Activated gamma-delta T cell (primary cell): ENCODE results near the gene PDS5B.
A peak's percentile ranks its signal among the peaks of the same experiment; 100 is the strongest.
"Not testable (repeated sequence)": the region's sequence is repeated elsewhere in the genome, so short reads cannot be mapped to it uniquely, and the experiment has no call there.

ENCODE experiments used
- DNase-seq: peaks from one replicate; lab custom pipeline; 2025; lab: John Stamatoyannopoulos, UW

Gene PDS5B

GRCh38 chr13:32657309-32657708 is 71.1 kb downstream of the PDS5B start:
- DNase-seq: no peak

DNA sequence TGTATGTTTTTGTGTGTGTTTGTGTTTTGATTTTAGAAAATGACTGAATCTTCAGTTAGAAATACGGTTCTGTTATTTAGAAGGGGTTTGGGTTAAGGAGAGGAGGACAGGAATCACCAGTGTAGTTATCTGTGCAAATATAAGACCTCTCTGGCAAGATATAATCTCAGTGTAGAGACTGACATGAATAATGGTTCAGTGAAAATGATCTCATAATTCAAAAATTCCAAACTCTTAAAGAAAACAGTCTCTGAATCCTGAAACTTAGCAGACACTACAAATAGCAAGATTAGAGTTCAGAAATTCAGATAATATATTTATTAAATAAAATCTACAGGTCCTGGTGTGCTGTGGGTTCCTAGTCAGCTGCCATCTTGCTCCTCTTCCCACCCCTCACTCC is 73.5 kb downstream of the PDS5B start:
- no peak for DNase-seq

- DNase-seq: no peak
Observed at GRCh38 chr13:32660227-32660626, 74.0 kb downstream of the PDS5B start.

GRCh38 chr13:32661685-32662084 is 75.4 kb downstream of the PDS5B start:
- no peak for DNase-seq

- no peak for DNase-seq
Observed at GRCh38 chr13:32663660-32664059, 77.4 kb downstream of the PDS5B start.

DNA sequence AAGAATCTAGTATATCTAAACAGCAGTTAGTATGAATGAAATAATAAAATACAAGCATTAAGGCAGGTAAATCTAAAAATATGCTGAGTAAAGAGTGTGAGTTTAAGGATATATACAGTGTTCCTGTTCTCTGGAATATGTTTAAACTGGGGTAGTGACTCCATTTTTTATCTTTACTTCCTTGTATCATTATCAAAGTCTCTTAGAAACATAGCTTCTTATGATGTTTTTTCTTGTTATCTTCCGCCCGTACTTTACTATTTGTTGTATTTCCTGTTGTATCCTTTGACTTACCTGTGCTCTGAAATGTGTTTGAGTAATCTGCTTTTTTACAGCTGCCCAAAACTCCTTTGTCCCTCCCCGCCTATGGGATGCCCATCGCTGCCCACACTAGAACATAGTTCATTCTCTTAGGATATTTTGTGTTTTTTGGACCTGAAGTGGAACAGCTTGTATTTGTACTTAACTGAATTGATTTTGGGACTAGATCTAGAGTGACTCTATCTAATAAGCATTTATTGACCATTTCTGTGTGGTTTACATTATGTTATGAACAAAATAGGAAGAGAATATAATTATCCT is 80.8 kb downstream of the PDS5B start:
- DNase-seq: no peak

DNA sequence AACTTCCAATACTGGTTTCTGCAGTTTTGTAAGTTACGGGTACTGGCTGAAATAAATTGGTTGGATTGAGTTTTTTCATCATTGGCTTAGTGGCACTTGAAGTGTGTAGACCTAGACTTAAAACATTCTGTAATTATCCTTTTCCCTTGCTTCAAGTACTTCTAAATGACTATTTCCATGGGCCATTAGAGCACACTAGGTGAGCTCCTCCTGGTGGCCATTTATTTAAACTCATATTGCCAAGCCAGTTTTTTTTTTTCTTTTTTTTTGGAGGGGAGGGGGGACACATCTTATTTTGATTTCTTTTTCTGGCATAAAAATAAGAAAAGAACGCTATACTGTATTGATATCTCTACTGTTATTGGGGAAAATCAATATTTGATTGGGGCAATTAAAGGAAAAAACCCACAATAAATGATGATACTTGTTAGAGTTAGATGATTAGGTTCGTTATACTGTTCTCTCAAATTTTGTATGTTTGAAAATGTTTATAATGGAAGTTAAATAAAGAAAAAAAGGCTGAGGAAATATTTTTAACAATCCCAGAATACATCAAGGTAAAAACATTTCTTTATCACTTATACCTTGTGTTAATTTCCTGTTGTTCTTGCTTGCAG is 82.9 kb downstream of the PDS5B start:
- no peak for DNase-seq

DNA sequence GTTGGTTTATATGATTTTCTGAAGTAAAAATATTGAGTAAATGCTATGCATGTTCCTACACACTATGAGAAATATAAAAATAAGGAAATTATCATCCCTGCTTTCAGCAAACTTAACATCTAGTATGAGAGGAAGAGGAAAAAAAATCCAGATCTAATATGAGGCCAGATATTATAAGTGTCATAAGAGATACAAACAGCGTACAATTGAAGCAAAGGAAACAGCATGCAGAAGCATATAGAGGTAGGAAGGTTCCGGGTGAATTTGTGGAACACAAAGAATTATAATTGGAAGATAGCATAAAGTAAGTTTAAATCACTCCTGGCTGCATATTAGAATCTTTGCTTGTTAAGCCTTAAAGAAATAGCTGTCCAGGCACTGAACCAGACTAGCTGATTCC is 88.3 kb downstream of the PDS5B start:
- DNase-seq: no peak

- no peak for DNase-seq
Observed at GRCh38 chr13:32676242-32676641, 90.0 kb downstream of the PDS5B start.

DNA sequence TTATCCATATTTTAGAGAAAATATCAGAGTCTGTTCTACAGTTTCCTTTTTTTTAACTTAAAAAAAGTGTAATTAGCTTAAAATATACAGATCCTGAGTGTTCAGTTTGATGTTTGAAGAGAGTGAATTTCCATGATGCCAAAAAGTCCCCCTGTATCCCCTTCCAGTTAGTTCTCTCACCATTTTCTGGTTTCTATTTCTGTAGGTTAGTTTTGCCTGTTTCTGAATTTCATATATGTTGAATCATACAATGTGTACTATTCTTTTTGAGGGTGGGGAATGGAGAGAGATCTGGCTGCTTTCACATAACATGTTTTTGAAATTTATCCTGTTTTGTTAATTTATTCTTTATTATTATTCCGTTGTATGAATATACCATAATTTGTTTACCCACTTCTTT is 95.9 kb downstream of the PDS5B start:
- DNase-seq: no peak

GRCh38 chr13:32682740-32683139 is 96.5 kb downstream of the PDS5B start:
- DNase-seq: no peak

GRCh38 chr13:32687275-32687674 is 101.0 kb downstream of the PDS5B start:
- no peak for DNase-seq

DNA sequence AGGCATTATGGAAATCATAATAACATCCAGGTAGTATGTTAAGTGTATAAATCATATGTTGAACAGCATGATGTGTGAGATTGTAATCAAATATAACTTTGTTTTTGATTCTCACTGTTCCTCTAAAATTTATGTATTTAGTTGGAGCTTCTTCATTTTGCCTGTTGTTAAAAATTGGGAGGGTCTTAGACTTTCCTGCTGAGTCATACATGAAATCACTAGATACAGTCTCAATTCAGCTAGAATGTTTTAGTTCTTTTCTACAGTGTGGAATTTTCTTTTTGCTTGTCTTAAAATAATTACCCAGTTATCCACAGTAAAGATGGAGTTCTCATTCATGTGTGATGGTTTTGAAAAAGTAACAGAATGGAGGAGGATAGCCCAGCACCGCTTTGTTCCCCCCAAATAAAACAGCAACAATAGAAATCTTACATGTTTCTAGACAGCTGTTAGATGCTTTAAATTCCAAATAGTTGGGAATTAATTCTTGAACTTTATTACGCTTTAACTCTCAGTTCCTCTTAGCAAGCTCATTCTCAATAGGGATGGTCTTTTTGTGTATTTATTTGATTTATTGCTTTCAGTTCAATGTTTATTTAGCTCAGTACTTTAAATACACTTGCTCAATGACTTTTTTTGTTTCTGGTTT is 109.5 kb downstream of the PDS5B start:
- no peak for DNase-seq

DNA sequence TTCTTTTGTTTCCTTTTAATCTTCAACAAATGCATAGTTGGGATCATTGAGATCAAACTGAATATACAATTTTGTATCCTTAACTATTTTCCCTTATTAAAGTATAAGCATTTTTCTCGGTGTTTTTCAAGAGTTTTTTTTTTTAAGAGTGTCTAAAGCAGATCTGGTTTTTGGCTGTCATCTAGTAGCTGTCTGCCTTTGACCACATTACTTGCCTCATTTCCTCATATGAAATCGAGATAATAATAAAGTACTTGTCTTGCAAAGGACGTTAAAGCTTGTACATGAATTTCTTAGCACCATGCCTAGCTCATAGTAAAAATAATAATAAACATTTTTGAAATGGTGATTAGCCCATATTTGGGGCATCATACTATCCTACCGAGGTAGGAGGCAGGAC is 121.2 kb downstream of the PDS5B start:
- DNase-seq: no peak

- no peak for DNase-seq
Observed at GRCh38 chr13:32713397-32713796, 127.1 kb downstream of the PDS5B start.

DNA sequence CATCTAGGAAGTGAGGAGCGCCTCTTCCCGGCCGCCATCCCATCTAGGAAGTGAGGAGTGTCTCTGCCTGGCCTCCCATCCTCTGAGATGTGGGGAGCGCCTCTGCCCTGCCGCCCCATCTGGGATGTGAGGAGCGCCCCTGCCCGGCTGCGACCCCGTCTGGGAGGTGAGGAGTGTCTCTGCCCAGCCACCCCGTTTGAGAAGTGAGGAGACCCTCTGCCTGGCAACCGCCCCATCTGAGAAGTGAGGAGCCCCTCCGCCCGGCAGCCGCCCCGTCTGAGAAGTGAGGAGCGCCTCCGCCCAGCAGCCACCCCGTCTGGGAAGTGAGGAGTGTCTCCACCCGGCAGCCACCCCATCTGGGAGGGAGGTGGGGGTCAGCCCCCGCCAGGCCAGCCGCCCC is 129.9 kb downstream of the PDS5B start:
- not testable (repeated sequence) for DNase-seq

DNA sequence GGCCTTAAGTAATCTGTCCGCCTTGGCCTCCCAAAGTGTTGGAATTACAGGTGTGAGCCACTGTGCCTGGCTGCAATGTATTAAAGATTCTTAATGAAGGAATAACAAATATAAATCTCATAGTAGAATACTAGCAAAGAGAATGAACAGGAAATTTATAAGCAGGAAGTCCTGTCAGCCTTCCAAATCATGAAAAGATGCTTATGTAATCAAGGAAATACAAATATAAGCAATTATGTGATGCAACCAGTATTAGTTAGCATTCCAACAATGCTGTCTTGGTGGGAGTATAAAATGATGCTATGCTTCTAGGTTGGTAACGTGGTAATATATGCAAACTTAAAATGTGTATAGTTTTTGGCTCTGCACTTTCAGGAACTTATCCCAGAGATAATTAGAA is 133.8 kb downstream of the PDS5B start:
- no peak for DNase-seq

- peak; percentile 11 for DNase-seq
Observed at GRCh38 chr13:32721131-32722034, 135.1 kb downstream of the PDS5B start.

- no peak for DNase-seq
Observed at GRCh38 chr13:32722340-32722739, 136.1 kb downstream of the PDS5B start.

DNA sequence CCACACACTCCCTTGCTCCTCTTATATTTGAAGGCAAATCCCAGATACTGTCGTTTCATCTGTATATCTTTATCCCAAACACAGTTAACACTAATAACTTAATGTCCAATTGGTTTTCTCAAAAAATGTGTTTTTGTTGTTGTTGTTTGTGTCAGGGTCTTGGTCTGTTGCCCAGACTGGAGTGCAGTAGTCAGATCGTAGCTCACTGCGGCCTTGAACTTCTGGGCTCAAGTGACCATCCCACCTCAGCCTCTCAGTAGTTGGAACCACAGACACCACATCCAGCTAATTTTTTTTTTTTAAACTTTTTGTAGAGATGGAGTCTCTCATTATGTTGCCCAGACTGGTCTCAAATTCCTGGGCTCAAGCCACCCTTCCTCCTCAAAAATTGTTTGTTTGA is 137.7 kb downstream of the PDS5B start:
- no peak for DNase-seq

DNA sequence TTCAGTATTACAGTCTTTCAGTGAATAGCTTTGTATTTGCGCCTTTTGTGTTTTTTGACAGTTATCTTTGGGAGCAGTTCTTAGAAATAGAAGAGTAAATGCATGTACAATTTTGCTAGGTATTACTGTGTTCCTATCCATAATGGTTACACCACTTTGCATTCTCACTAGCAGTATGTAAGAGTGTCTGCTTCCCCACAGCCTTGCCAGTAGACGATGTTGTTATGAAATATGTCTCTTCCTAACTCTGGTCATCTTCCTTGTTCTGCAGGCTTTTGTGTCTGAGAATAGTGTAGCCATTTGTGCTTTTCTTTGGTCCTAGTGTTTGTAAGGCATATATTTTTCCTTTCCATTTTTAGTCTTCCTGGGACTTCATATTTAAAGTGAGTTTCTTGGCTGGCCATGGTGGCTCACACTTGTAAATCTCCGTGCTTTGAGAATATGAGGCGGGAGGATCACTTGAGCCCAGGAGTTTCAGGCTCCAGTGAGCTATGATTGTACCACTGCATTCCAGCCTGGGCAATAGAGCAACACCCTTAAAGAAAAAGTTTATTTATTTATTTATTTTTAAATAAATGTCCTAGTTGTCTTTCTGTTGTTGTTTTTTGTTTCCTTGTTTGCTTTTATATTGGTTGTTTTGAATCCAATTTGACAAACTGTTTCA is 140.3 kb downstream of the PDS5B start:
- no peak for DNase-seq

- DNase-seq: no peak
Observed at GRCh38 chr13:32728327-32728726, 142.1 kb downstream of the PDS5B start.
